HepG2 (cell line): ENCODE measurements around the gene SLC25A28. TPM values are rescaled to one million over a fixed set of nuclear protein-coding genes. Genes with fewer than 3 reads are reported as not detected.

Experiments used
- ARID5B ChIP-seq: IDR thresholded peaks from 2 replicates; pipeline ENCODE4 v1.4.0; 2020; ENCODE audit warnings: mild to moderate bottlenecking, missing genetic modification reagents
- CEBPB ChIP-seq: IDR thresholded peaks from 2 replicates; pipeline ENCODE4 v1.6.1; 2011; ENCODE audit warnings: low read depth, low read length, improper control_type of control experiment, borderline replicate concordance
- DDIT3 ChIP-seq: sonication (generic); formaldehyde crosslinking; IDR thresholded peaks from 2 replicates; pipeline ENCODE4 v1.4.0; 2020; ENCODE audit warnings: mild to moderate bottlenecking, missing genetic modification reagents
- DMTF1 ChIP-seq: sonication (generic); formaldehyde crosslinking; IDR thresholded peaks from 2 replicates; pipeline ENCODE4 v1.4.0; 2020; ENCODE audit warnings: mild to moderate bottlenecking, missing genetic modification reagents
- EP300 ChIP-seq, 3 experiments: sonication (generic) in 1 of 3; formaldehyde crosslinking in 1 of 3; IDR thresholded peaks; 2 replicates each; pipeline versions ENCODE4 v1.5.1 to v1.6.1; 2011 to 2020; ENCODE audit warnings: low read depth in 2 of 3, low read length in 2 of 3, borderline replicate concordance in 1 of 3, improper control_type of control experiment in 1 of 3, mild to moderate bottlenecking in 1 of 3, missing genetic modification reagents in 1 of 3, moderate library complexity in 1 of 3
- NCOR1 ChIP-seq: fragments of 200-600 bp; sonication (generic); IDR thresholded peaks from 2 replicates; pipeline ENCODE4 v1.7.0; 2017; ENCODE audit warnings: antibody characterized with exemption, low read length, borderline replicate concordance
- NKX3-1 ChIP-seq: sonication (generic); formaldehyde crosslinking; IDR thresholded peaks from 2 replicates; pipeline ENCODE4 v1.5.0; 2020; ENCODE audit warnings: missing genetic modification reagents
- PHF20 ChIP-seq: sonication (generic); formaldehyde crosslinking; IDR thresholded peaks from 2 replicates; pipeline ENCODE4 v1.5.0; 2020; ENCODE audit warnings: mild to moderate bottlenecking, missing genetic modification reagents
- RAD51 ChIP-seq: fragments of 450-650 bp; IDR thresholded peaks from 2 replicates; pipeline ENCODE4 v1.6.1; 2016; ENCODE audit warnings: borderline replicate concordance
- REPIN1 ChIP-seq: sonication (generic); formaldehyde crosslinking; IDR thresholded peaks from 2 replicates; pipeline ENCODE4 v1.8.0; 2022; ENCODE audit warnings: missing genetic modification reagents, low read depth, mild to moderate bottlenecking, borderline replicate concordance
- WIZ ChIP-seq: sonication (generic); formaldehyde crosslinking; IDR thresholded peaks from 2 replicates; pipeline ENCODE4 v1.5.1; 2020; ENCODE audit warnings: mild to moderate bottlenecking, missing genetic modification reagents
- XRCC5 ChIP-seq: fragments of 200-400 bp; formaldehyde crosslinking; optimal IDR thresholded peaks from 2 replicates; pipeline ENCODE3; 2017; ENCODE audit warnings: mild to moderate bottlenecking, low read length
- YY1 ChIP-seq: IDR thresholded peaks from 2 replicates; pipeline ENCODE4 v1.6.1; 2011; ENCODE audit warnings: low read length, low read depth, moderate library complexity, mild to moderate bottlenecking; ENCODE audit not compliant: insufficient read depth, insufficient replicate concordance
- ZBTB3 ChIP-seq: sonication (generic); formaldehyde crosslinking; IDR thresholded peaks from 2 replicates; pipeline ENCODE4 v1.4.0; 2020; ENCODE audit warnings: low read depth, mild to moderate bottlenecking, moderate library complexity, missing genetic modification reagents, borderline replicate concordance
- ZHX1 ChIP-seq: sonication (generic); formaldehyde crosslinking; IDR thresholded peaks from 2 replicates; pipeline ENCODE4 v1.8.1; 2022; ENCODE audit warnings: low read depth, mild to moderate bottlenecking, missing genetic modification reagents
- ZNF362 ChIP-seq: sonication (generic); formaldehyde crosslinking; IDR thresholded peaks from 2 replicates; pipeline ENCODE4 v1.4.0; 2020; ENCODE audit warnings: missing genetic modification reagents, mild to moderate bottlenecking, borderline replicate concordance
- ZNF556 ChIP-seq: sonication (generic); formaldehyde crosslinking; IDR thresholded peaks from 2 replicates; pipeline ENCODE4 v1.4.0; 2020; ENCODE audit warnings: mild to moderate bottlenecking, missing genetic modification reagents, borderline replicate concordance
- ZNF709 ChIP-seq: sonication (generic); formaldehyde crosslinking; IDR thresholded peaks from 2 replicates; pipeline ENCODE4 v1.5.0; 2020; ENCODE audit warnings: mild to moderate bottlenecking, missing genetic modification reagents
- polyA plus RNA-seq, 8 experiments: library from polyadenylated mRNA; depleted of rRNA in 3 of 8; stranded (reverse) in 7 of 8; unstranded in 1 of 8; fragments of >200 nt; fragmentation: Illumina TruSeq in 4 of 8; extraction: Trizol in 4 of 8; gene quantifications; 2 replicates each; pipeline versions ENCODE4 v1.2.1 to v1.2.3, GENCODE V29; 2011 to 2016; ENCODE audit warnings: low read depth in 4 of 8, missing spikeins in 1 of 8, mixed read lengths in 1 of 8; ENCODE audit not compliant: insufficient read depth in 1 of 8
- total RNA-seq, 5 experiments: library from RNA; depleted of rRNA; stranded (reverse); fragments of >200 nt; fragmentation: Illumina TruSeq; extraction: Trizol; gene quantifications; 2 replicates each; pipeline ENCODE4 v1.2.3, GENCODE V29; 2016; ENCODE audit warnings: low read depth in 1 of 5

Gene SLC25A28
- total and polyA plus RNA-seq, 2 of the 13 experiments (the other 11 are each of a cell fraction or from before 2014, with no cell fraction given): 15.2 to 41.0 TPM

- TF ChIP-seq ARID5B (CRISPR knock-in tag) (peak; percentile 44; the same call in 1 of the 2 replicates), ZHX1 (CRISPR knock-in tag) (no peak), ZNF556 (CRISPR knock-in tag) (no peak), DMTF1 (CRISPR knock-in tag) (no peak), ZNF709 (CRISPR knock-in tag) (no peak), EP300 (IDR thresholded peaks at IDR 0.05; ENCODE audit: low read depth in 2 of 2, low read length in 2 of 2) (peak in 1 of 2 experiments; percentile 17; a peak in 1 of 4 replicates), EP300 (CRISPR knock-in tag; IDR thresholded peaks at IDR 0.05; ENCODE audit: borderline replicate concordance) (no peak), NKX3-1 (CRISPR knock-in tag) (no peak), YY1 (no peak), XRCC5 (no peak), DDIT3 (CRISPR knock-in tag) (no peak), ZBTB3 (no peak), RAD51 (no peak), WIZ (no peak), REPIN1 (no peak), PHF20 (no peak), ZNF362 (peak; percentile 80; the same call in 1 of the 2 replicates), CEBPB (no peak), NCOR1 (peak; percentile 54; the same call in 1 of the 2 replicates)
Observed at GRCh38 chr10:99647601-99648151, 27.4 kb upstream of the SLC25A28 start (continued).
